Keratinocyte (primary cell): ENCODE results near the gene TOLLIP.

Experiments
- CTCF ChIP-seq, 3 experiments: IDR thresholded peaks in 1 of 3; conservative IDR thresholded peaks in 1 of 3; optimal IDR thresholded peaks in 1 of 3; 2 replicates in 2 of 3; 3 replicates in 1 of 3; pipeline versions ENCODE3 to v1.5.1; 2011; ENCODE audit warnings: low read length in 3 of 3, mild to moderate bottlenecking in 3 of 3, moderate library complexity in 2 of 3, control low read depth in 1 of 3, inconsistent platforms in 1 of 3; ENCODE audit not compliant: insufficient read depth in 2 of 3; ENCODE audit errors: extremely low read depth in 1 of 3
- EZH2 ChIP-seq: IDR thresholded peaks from one replicate; pipeline ENCODE4 v1.6.1; 2012; ENCODE audit warnings: inconsistent platforms, mild to moderate bottlenecking, low read length, moderate library complexity

- no peak for TF ChIP-seq CTCF (optimal IDR thresholded peaks at IDR 0.05 in 1 of 3, IDR thresholded peaks at IDR 0.05 in 1 of 3, conservative IDR thresholded peaks at IDR 0.05 in 1 of 3; ENCODE audit: extremely low read depth in 1 of 3, insufficient read depth in 2 of 3, low read length in 3 of 3)
- no peak for TF ChIP-seq EZH2
These were observed 23.8 kb upstream of the TOLLIP start for GRCh38 chr11:1333091-1333772.
